H1 (cell line): ENCODE data around the gene HSPA1L.

ENCODE experiments used
- ATF3 ChIP-seq: IDR thresholded peaks from 2 replicates; pipeline ENCODE4 v1.6.1; 2011; ENCODE audit warnings: low read depth, mild to moderate bottlenecking, low read length; ENCODE audit not compliant: insufficient read depth
- EZH2 ChIP-seq: fragments of 200-600 bp; sonication (generic); IDR thresholded peaks from 2 replicates; pipeline ENCODE4 v1.7.1; 2012; ENCODE audit warnings: low read depth, mild to moderate bottlenecking, moderate library complexity, low read length, inconsistent platforms; ENCODE audit not compliant: severe bottlenecking
- GTF2F1 ChIP-seq: IDR thresholded peaks from 2 replicates; pipeline ENCODE4 v1.6.1; 2012; ENCODE audit warnings: low read depth, low read length, improper control_type of control experiment, borderline replicate concordance
- HDAC6 ChIP-seq: IDR thresholded peaks from one replicate; pipeline ENCODE4 v1.7.1; 2012; ENCODE audit warnings: low read depth, mild to moderate bottlenecking, inconsistent platforms, low read length, moderate library complexity
- POLR2A ChIP-seq, 2 experiments: IDR thresholded peaks; 1 replicate in 1 of 2; 2 replicates in 1 of 2; pipeline ENCODE4 v1.6.1; 2011; ENCODE audit warnings: low read depth in 2 of 2, low read length in 2 of 2, mild to moderate bottlenecking in 2 of 2; ENCODE audit errors: control extremely low read depth in 1 of 2
- YY1 ChIP-seq: IDR thresholded peaks from 2 replicates; pipeline ENCODE4 v1.6.1; 2011; ENCODE audit warnings: low read depth, mild to moderate bottlenecking, low read length
- ZNF274 ChIP-seq: IDR thresholded peaks from 2 replicates; pipeline ENCODE4 v1.7.0; 2012; ENCODE audit warnings: low read length, borderline replicate concordance; ENCODE audit errors: extremely low read depth
- TF ChIP-seq, protein P1 (sequence below), 3 experiments: IDR thresholded peaks; 1 replicate in 2 of 3; 2 replicates in 1 of 3; pipeline versions ENCODE4 v1.5.1 to v1.6.1; 2011; ENCODE audit warnings: low read length in 3 of 3, mild to moderate bottlenecking in 3 of 3, inconsistent platforms in 2 of 3, low read depth in 1 of 3, moderate library complexity in 1 of 3; ENCODE audit not compliant: insufficient read depth in 1 of 3; ENCODE audit errors: control extremely low read depth in 1 of 3
- TF ChIP-seq, protein P2 (sequence below): IDR thresholded peaks from 2 replicates; pipeline ENCODE4 v1.6.1; 2012; ENCODE audit warnings: inconsistent platforms

DNA sequence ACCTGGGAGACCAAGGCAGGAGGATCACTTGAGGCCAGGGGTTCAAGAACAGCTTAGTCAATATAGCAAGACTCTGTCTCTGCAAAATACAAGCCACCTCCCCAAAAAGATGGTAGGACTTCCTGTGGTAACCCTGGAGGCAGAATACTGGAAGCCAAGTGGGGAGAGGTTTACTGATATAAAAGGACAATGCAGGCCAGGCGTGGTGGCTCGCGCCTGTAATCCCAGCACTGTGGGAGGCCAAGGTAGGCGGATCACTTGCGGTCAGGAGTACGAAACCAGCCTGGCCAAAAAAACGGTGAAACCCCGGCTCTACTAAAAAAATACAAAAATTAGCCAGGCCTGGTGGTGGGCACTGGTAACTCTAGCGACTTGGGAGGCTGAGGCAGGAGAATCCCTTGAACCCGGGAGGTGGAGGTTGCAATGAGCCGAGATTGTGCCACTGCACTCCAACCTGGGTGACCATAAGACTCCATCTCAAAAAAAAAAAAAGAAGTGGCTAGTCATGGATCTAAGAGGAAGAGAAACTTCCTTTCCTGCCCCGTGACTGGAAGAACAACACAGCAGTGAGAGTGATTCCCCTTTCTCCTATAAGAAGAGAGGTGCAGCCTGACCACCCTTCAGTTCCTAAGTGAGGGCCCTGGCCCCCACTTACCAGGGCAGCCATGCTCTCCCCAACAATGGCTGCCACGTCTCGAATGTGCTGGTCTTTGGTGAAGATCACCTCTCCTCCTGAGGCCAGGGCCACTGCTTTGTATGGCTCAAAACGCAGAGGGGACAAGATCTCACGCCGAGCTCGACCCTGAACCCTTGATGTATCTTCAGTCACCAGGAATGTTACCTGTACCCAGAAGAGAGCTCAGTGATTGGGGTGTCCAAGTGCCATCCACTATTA is 46.5 kb downstream of the HSPA1L start:
- TF ChIP-seq GTF2F1 (no peak), ATF3 (no peak), POLR2A (IDR thresholded peaks at IDR 0.05; ENCODE audit: control extremely low read depth in 1 of 2, low read depth in 2 of 2, low read length in 2 of 2) (no peak), EZH2 (no peak), HDAC6 (no peak), YY1 (no peak), ZNF274 (no peak)
- TF ChIP-seq, protein P1, sequence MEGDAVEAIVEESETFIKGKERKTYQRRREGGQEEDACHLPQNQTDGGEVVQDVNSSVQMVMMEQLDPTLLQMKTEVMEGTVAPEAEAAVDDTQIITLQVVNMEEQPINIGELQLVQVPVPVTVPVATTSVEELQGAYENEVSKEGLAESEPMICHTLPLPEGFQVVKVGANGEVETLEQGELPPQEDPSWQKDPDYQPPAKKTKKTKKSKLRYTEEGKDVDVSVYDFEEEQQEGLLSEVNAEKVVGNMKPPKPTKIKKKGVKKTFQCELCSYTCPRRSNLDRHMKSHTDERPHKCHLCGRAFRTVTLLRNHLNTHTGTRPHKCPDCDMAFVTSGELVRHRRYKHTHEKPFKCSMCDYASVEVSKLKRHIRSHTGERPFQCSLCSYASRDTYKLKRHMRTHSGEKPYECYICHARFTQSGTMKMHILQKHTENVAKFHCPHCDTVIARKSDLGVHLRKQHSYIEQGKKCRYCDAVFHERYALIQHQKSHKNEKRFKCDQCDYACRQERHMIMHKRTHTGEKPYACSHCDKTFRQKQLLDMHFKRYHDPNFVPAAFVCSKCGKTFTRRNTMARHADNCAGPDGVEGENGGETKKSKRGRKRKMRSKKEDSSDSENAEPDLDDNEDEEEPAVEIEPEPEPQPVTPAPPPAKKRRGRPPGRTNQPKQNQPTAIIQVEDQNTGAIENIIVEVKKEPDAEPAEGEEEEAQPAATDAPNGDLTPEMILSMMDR (IDR thresholded peaks at IDR 0.05; ENCODE audit: control extremely low read depth in 1 of 3, insufficient read depth in 1 of 3, low read depth in 1 of 3, low read length in 3 of 3), result no peak
- TF ChIP-seq, protein P2, sequence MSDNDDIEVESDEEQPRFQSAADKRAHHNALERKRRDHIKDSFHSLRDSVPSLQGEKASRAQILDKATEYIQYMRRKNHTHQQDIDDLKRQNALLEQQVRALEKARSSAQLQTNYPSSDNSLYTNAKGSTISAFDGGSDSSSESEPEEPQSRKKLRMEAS, result no peak
